Naive B cell (primary cell): ENCODE measurements around the gene TM6SF1. TPM values are rescaled to one million over a fixed set of nuclear protein-coding genes. Genes with fewer than 3 reads are reported as not detected.
A peak's percentile ranks its signal among the peaks of the same experiment; 100 is the strongest.
"Not testable (repeated sequence)": the region's sequence is repeated elsewhere in the genome, so short reads cannot be mapped to it uniquely, and the experiment has no call there.

Experiments
- ATAC-seq, 2 donors: fragments of 150-1000 bp; cut with Tn5 transposase; 2 replicates each; pipeline ENCODE4 v1.10.0; 2021; ENCODE audit warnings: low read depth in 2 of 2, mild to moderate bottlenecking in 2 of 2, moderate library complexity in 2 of 2
- DNase-seq: peaks from one replicate; pipeline ENCODE4 v3.0.0; 2022
- H3K27ac Mint-ChIP-seq, 6 donors: one replicate each; pipeline ENCODE4 v1.8.0; 2020 to 2022; ENCODE audit warnings: mild to moderate bottlenecking in 6 of 6, mixed read lengths in 6 of 6, moderate library complexity in 5 of 6, inconsistent platforms in 2 of 6
- H3K27me3 Mint-ChIP-seq, 3 donors: one replicate each; pipeline ENCODE4 v1.8.0; 2021 to 2022; ENCODE audit warnings: mixed read lengths in 3 of 3, mild to moderate bottlenecking in 1 of 3
- H3K36me3 Mint-ChIP-seq, 2 donors: one replicate each; pipeline ENCODE4 v1.8.0; 2020 to 2022; ENCODE audit warnings: mixed read lengths in 2 of 2, inconsistent platforms in 1 of 2, mild to moderate bottlenecking in 1 of 2
- H3K4me1 Mint-ChIP-seq, 3 donors: one replicate each; pipeline ENCODE4 v1.8.0; 2020 to 2022; ENCODE audit warnings: mixed read lengths in 3 of 3, inconsistent platforms in 1 of 3, mild to moderate bottlenecking in 1 of 3, moderate library complexity in 1 of 3
- H3K4me3 Mint-ChIP-seq, 8 donors: one replicate each; pipeline ENCODE4 v1.8.0; 2020 to 2022; ENCODE audit warnings: mild to moderate bottlenecking in 8 of 8, mixed read lengths in 8 of 8, moderate library complexity in 8 of 8, inconsistent platforms in 2 of 8
- H3K9me3 Mint-ChIP-seq, 7 donors: one replicate each; pipeline ENCODE4 v1.8.0; 2020 to 2022; ENCODE audit warnings: mixed read lengths in 7 of 7, mild to moderate bottlenecking in 5 of 7, inconsistent platforms in 2 of 7, moderate library complexity in 1 of 7
- polyA plus RNA-seq, 6 donors: library from polyadenylated mRNA; unstranded; fragments of 300-500 nt; fragmentation: Illumina TruSeq; gene quantifications; one replicate each; pipeline ENCODE4 v1.2.3, GENCODE V29; 2021; ENCODE audit warnings: low read depth in 6 of 6

The TM6SF1 gene
- polyA plus RNA-seq, 6 donors from 2014 or later: 0.94 to 2.8 (median 1.6) TPM

GRCh38 chr15:83077491-83078230 lies 29.8 kb upstream of the TM6SF1 start:
- peaks cover 33 to 58% (median 41%) of the 10 kb centered on the region in 3 donors for H3K27me3 Mint-ChIP-seq
- peaks cover 10 to 12% of the 10 kb centered on the region in 2 donors for H3K36me3 Mint-ChIP-seq
- DNase-seq (no peak), ATAC-seq (no peak)
- no peak overlapping the region for H3K4me3 Mint-ChIP-seq
- no peak overlapping the region for H3K27ac Mint-ChIP-seq
- H3K9me3 Mint-ChIP-seq: peaks cover 5 to 19% (median 15%) of the 10 kb centered on the region in 7 donors
- H3K4me1 Mint-ChIP-seq: no peaks in the 10 kb centered on the region

- Mint-ChIP-seq H3K27me3 (peaks cover 33 to 63% (median 41%) of the 10 kb centered on the region in 3 donors), H3K4me3 (no peak overlapping the region), H3K36me3 (peaks cover 10 to 12% of the 10 kb centered on the region in 2 donors), H3K4me1 (no peaks in the 10 kb centered on the region), H3K27ac (no peak overlapping the region), H3K9me3 (peaks cover 5 to 12% (median 8%) of the 10 kb centered on the region in 7 donors)
- no peak for DNase-seq
- ATAC-seq: no peak
Observed at GRCh38 chr15:83078712-83079111, 28.7 kb upstream of the TM6SF1 start.

DNA sequence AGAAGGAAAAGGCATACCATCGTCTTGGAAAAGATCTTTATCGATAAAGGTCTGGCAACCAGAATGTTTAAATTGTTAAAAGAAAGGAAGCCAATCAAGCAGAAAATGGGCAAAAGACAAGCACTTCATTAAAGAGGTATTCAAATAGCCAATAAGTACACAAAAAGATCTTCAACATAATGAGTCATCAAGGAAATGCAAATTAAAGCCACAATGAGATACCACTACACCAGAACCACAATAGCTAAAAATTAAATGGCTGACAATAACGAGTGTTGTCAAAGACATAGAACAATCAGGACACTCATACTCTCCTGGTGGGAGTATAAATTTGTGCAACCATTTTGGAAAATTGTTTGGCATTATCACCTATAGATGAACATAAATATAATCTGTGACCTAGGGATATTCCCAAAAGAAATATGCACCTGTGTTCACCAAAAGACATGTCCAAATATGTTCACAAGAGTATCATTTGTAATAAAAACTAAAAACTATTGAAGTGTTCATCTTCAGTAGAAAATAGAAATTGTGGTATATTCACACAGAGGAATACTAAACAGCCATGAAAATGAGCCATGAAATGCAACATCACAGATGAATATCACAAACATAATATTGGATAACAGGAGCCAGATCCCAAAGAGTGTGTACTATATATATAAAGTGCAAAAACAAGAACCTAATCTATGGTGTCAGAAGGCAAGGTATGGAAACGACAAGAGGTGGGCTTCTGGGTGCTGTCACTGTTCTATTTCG lies 26.0 kb upstream of the TM6SF1 start:
- peaks cover 29 to 56% (median 33%) of the 10 kb centered on the region in 3 donors for H3K27me3 Mint-ChIP-seq
- H3K4me3 Mint-ChIP-seq: no peak overlapping the region
- no peaks in the 10 kb centered on the region for H3K9me3 Mint-ChIP-seq
- no peak overlapping the region for H3K27ac Mint-ChIP-seq
- DNase-seq (no peak), ATAC-seq (no peak)
- peaks cover 0 to 10% of the 10 kb centered on the region in 2 donors for H3K36me3 Mint-ChIP-seq
- H3K4me1 Mint-ChIP-seq: no peaks in the 10 kb centered on the region

- Mint-ChIP-seq H3K4me3 (no peak overlapping the region), H3K27ac (no peak overlapping the region), H3K4me1 (no peaks in the 10 kb centered on the region), H3K36me3 (peaks cover 0 to 5% of the 10 kb centered on the region in 2 donors), H3K27me3 (peaks cover 27 to 50% (median 29%) of the 10 kb centered on the region in 3 donors), H3K9me3 (no peaks in the 10 kb centered on the region)
- no peak for ATAC-seq
- DNase-seq: no peak
Observed at GRCh38 chr15:83082730-83083386, 24.6 kb upstream of the TM6SF1 start.

DNA sequence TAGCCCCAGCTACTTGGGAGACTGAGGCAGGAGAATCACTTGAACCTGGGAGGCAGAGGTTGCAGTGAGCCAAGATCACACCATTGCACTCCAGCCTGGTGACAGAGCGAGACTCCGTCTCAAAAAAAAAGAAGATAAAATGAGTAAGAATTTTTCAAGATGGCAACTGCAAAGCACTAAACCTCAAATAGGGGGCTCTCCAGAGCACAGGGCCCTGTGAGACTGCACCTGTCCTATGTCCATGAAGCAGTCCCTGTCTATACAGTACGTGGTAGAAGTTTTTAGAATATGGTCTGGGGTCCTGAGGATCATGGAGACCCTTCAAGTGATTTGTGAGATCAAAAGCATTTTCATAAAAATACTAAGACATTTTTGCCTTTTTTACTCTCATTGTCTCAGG lies 22.0 kb upstream of the TM6SF1 start:
- H3K36me3 Mint-ChIP-seq, H3K9me3 Mint-ChIP-seq, H3K27ac Mint-ChIP-seq, H3K4me3 Mint-ChIP-seq, ATAC-seq, DNase-seq, H3K4me1 Mint-ChIP-seq: not testable (repeated sequence)
- peaks cover 10 to 33% (median 18%) of the 10 kb centered on the region in 3 donors for H3K27me3 Mint-ChIP-seq

DNA sequence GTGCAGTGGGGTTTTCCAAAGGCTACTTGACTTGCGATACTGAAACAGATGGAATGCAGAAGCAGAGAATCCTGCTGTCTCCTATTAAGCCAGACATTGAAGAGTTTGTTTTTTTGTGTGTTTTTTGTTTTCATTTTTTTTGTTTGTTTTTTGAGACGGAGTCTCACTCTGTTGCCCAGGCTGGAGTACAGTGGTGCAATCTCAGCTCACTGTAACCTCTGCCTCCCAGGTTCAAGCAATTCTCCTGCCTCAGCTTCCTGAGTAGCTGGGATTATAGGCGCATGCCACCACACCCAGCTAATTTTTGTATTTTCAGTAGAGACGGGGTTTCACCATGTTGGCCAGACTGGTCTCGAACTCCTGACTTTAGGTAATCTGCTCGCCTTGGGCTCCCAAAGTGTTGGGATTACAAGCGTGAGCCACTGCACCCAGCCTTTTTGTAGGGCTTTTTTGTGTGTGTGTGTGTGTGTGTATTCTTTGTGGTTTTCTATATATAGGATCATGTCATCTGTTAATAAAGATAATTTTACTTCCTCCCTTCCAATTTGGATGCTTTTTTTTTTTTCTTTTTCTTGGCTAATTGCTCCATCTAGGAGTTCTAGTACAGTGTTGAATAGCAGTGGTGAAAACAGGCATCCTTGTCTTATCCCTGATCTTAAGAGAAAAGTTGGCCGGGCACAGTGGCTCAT lies 21.4 kb upstream of the TM6SF1 start:
- not testable (repeated sequence) for H3K4me1 Mint-ChIP-seq, H3K9me3 Mint-ChIP-seq, ATAC-seq, H3K36me3 Mint-ChIP-seq, H3K27ac Mint-ChIP-seq, DNase-seq, H3K4me3 Mint-ChIP-seq
- H3K27me3 Mint-ChIP-seq: peaks cover 10 to 33% (median 16%) of the 10 kb centered on the region in 3 donors

DNA sequence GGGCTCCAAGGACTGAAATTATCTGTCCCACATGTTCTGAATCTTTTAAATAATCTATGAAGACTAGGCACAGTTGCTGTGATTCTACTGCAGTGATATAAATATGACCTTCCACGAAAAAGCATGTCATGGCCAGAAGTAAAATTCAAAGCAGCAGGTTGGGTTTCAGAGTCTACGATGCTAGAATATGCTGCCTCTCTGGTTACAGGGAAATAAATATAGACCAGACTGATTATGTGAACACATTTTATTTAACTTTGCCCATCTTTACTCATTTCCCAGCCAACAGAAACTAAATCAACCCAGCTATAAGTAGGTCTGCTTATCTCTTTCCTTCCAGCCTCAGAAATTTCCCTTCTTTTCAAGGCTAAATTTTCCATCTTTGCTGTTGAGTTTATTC lies 19.9 kb upstream of the TM6SF1 start:
- no peak overlapping the region for H3K27ac Mint-ChIP-seq
- H3K27me3 Mint-ChIP-seq: peaks cover 0 to 19% (median 11%) of the 10 kb centered on the region in 3 donors
- H3K4me1 Mint-ChIP-seq: peaks cover 7 to 13% (median 7%) of the 10 kb centered on the region in 3 donors
- ATAC-seq (no peak), DNase-seq (no peak)
- no peak overlapping the region for H3K4me3 Mint-ChIP-seq
- H3K9me3 Mint-ChIP-seq: peaks cover 0 to 5% (median 0%) of the 10 kb centered on the region in 7 donors
- H3K36me3 Mint-ChIP-seq: peaks cover 0 to 6% of the 10 kb centered on the region in 2 donors

- DNase-seq (no peak), ATAC-seq (no peak)
- Mint-ChIP-seq H3K4me3 (no peak overlapping the region), H3K9me3 (peaks cover 0 to 5% (median 0%) of the 10 kb centered on the region in 7 donors), H3K4me1 (peaks cover 8 to 18% (median 9%) of the 10 kb centered on the region in 3 donors), H3K27ac (no peak overlapping the region), H3K27me3 (peaks cover 0 to 13% (median 11%) of the 10 kb centered on the region in 3 donors), H3K36me3 (peaks cover 0 to 6% of the 10 kb centered on the region in 2 donors)
Observed at GRCh38 chr15:83088876-83089275, 18.6 kb upstream of the TM6SF1 start.

DNA sequence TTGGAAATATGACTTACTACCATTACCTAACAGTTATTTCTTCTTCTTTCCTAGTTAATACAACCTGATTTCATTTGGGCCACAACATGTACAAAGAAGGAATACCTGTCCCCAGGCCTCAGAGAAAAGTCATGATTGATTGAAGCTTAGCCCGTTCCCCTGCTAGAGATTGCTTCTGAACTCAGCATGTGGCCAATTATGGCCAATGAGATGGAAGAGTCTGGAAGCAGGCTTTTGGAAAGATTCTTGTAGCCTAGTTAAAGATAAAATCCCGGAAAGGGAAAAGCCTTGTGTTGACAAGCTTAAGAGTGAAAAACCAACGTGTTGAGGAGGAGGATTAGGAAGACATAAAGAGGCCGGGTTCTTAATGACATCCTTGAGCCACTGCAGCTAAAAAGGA lies 17.0 kb upstream of the TM6SF1 start:
- H3K4me1 Mint-ChIP-seq: peaks cover 8 to 18% (median 9%) of the 10 kb centered on the region in 3 donors
- peaks cover 0 to 5% (median 0%) of the 10 kb centered on the region in 7 donors for H3K9me3 Mint-ChIP-seq
- H3K4me3 Mint-ChIP-seq: no peak overlapping the region
- DNase-seq (no peak), ATAC-seq (no peak)
- peak overlapping the region in 2 of 6 donors; percentile 29 to 60 for H3K27ac Mint-ChIP-seq
- H3K36me3 Mint-ChIP-seq: peaks cover 0 to 6% of the 10 kb centered on the region in 2 donors
- peaks cover 0 to 11% (median 7%) of the 10 kb centered on the region in 3 donors for H3K27me3 Mint-ChIP-seq

GRCh38 chr15:83091965-83092308 lies 15.5 kb upstream of the TM6SF1 start:
- peak in 1 of 2 donors; percentile 31 for ATAC-seq
- Mint-ChIP-seq H3K27me3 (peaks cover 0 to 12% (median 11%) of the 10 kb centered on the region in 3 donors), H3K4me1 (peaks cover 8 to 18% (median 9%) of the 10 kb centered on the region in 3 donors), H3K4me3 (peak overlapping the region in 7 of 8 donors; percentile 2 to 87 (median 48)), H3K27ac (peak overlapping the region; percentile 47 to 95 (median 74))
- H3K9me3 Mint-ChIP-seq, DNase-seq, H3K36me3 Mint-ChIP-seq: not testable (repeated sequence)

GRCh38 chr15:83092309-83092976 lies 15.0 kb upstream of the TM6SF1 start:
- Mint-ChIP-seq H3K36me3 (peaks cover 0 to 6% of the 10 kb centered on the region in 2 donors), H3K27ac (peak overlapping the region; percentile 47 to 95 (median 74)), H3K27me3 (peaks cover 0 to 16% (median 11%) of the 10 kb centered on the region in 3 donors), H3K4me1 (peaks cover 8 to 18% (median 9%) of the 10 kb centered on the region in 3 donors), H3K4me3 (peak overlapping the region in 6 of 8 donors; percentile 2 to 87 (median 54)), H3K9me3 (peaks cover 0 to 10% (median 4%) of the 10 kb centered on the region in 7 donors)
- DNase-seq (peak; percentile 42), ATAC-seq (peak; percentile 95 to 97)

- Mint-ChIP-seq H3K36me3 (peaks cover 6 to 7% of the 10 kb centered on the region in 2 donors), H3K4me1 (peaks cover 8 to 18% (median 9%) of the 10 kb centered on the region in 3 donors), H3K9me3 (peaks cover 0 to 24% (median 9%) of the 10 kb centered on the region in 7 donors), H3K27ac (no peak overlapping the region), H3K4me3 (no peak overlapping the region), H3K27me3 (peaks cover 0 to 18% (median 0%) of the 10 kb centered on the region in 3 donors)
- no peak for ATAC-seq
- no peak for DNase-seq
Observed at GRCh38 chr15:83094583-83094982, 12.9 kb upstream of the TM6SF1 start.
